ENCODE results near the gene ATG7.

- TF ChIP-seq YY1 (IDR thresholded peaks at IDR 0.05; ENCODE audit: insufficient read depth, insufficient read length): no peak
- no peak for TF ChIP-seq ZNF274 (IDR thresholded peaks at IDR 0.05; ENCODE audit: low read depth, low read length)
Observed at GRCh38 chr3:11392860-11393114, 120.6 kb downstream of the ATG7 start.
